A204.1 (cell line): Measurements from ENCODE around the gene COL16A1.
A peak's percentile ranks its signal among the peaks of the same experiment; 100 is the strongest.

ENCODE experiments used
- FAIRE-seq: peaks from 2 replicates; lab custom pipeline; 2012; peaks lifted over from hg19 to GRCh38; lab: Jason Lieb, UNC

The COL16A1 gene

GRCh38 chr1:31646259-31646960 is 57.4 kb downstream of the COL16A1 start:
- no peak for FAIRE-seq

- FAIRE-seq: no peak
Measured at GRCh38 chr1:31645274-31645568, 58.6 kb downstream of the COL16A1 start.

DNA sequence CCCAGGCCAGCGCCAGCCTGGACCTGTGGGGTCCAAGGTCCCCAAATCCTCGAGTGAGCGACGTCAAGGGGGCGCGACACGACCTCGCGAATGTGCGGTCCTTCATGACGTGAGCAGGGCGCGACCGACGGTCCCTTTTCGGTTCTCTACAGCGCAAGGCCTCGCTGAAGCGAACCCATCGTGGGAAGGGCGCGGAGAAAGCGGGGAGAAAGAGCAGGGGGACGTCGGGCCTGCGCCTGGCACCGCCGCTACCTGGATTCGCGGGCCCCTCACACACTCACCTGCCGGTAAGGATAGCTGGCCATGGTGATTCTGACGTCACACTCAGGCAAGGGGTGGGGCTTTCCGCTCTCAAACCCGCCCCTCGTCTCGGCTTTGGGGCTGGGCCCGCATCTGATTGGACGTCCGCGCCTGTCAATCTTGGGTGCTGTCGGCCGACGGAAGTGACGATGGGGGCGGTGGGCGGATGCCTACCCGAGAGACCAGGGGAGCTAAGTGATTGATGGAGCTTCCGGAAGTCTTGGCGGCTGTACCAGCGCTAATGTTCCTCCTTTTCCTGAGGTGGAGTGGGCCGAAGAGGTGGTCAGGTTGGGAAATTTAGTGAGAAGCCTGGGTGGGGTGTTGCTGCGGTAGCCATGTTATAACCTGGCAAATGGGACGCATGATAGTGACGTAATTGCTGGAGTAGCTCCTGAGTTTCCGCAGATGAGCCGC is 59.1 kb downstream of the COL16A1 start, which contains the start of gene PEF1:
PEF1 (minus strand) TSS at position 317 of the 714 bp plus-strand sequence; CDS start at position 305, 12 bp downstream.
- FAIRE-seq: peak; percentile 95

DNA sequence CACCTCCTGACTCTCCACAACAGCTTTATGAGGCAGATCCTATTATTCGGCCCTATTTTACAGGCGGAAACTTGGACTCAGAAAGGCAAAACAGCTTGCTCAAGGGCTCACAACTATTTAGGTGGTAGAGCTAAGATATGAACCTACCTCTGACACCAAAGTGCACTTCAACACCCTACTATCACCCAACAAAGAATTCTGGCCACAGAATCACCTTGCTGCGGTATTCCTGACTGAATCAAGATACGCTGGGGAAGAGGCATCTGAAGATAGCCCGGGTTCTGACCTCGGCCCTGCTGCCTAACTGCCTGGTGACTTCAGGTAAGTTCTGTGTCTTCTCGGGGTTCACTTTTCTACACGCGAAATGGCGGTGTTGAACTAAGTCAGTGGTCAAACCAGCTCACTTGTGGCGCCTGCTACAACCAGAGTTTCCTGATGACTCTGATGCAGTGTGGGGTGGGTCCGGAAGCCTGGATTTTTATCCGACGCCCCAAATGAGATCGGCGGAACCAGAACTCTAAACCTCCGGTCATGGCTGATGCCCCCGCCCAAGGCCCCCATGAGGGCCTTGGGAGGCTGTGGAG is 59.7 kb downstream of the COL16A1 start:
- no peak for FAIRE-seq

GRCh38 chr1:31642897-31643296 is 60.9 kb downstream of the COL16A1 start:
- FAIRE-seq: no peak

DNA sequence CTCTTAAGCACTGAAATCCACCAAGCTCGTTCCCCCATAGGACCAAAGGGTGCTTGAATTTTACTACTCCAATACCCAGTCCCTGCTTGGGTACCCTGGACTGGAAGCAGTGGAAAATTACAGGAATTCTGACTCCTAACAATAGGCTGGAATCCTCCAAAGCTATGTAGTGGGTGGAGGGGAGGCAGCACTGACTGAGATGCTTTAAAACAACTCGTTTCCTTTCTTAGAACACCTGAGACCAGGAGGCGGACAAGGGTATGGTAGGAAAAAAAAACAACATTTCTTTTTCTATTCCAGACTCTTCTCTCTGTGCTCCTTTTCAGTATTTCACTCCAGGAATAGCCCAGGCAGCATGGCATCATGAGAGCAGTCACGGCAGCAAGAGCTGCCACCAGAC is 61.5 kb downstream of the COL16A1 start:
- FAIRE-seq: no peak

- FAIRE-seq: no peak
Measured at GRCh38 chr1:31640964-31641363, 62.9 kb downstream of the COL16A1 start.

GRCh38 chr1:31640179-31640578 is 63.6 kb downstream of the COL16A1 start:
- no peak for FAIRE-seq

DNA sequence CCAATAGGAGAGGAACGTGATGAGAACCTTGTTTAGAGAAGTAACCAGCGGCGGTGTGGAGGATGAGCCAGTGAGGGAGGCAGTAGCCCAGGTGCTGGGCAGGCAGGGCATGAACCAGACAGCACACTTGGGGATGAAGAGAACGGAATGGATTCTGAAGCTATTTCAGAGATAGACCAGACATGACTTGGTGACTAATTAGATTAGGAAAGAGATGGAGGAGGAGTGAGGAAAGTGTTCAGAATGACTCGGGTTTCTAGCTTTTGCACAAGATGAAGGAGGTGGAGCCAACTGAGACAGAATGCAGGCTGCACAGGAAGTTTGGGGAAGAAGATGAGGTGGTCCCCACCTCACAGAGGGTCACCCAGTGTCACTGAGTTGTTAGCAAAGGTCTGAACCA is 64.3 kb downstream of the COL16A1 start:
- FAIRE-seq: no peak

GRCh38 chr1:31637915-31638673 is 65.7 kb downstream of the COL16A1 start:
- FAIRE-seq: no peak

GRCh38 chr1:31633117-31633516 is 70.7 kb downstream of the COL16A1 start:
- FAIRE-seq: no peak

- FAIRE-seq: no peak
Measured at GRCh38 chr1:31632649-31633048, 71.2 kb downstream of the COL16A1 start.

GRCh38 chr1:31628931-31629556 is 74.8 kb downstream of the COL16A1 start:
- FAIRE-seq: no peak

- no peak for FAIRE-seq
Measured at GRCh38 chr1:31627930-31628559, 75.8 kb downstream of the COL16A1 start.

DNA sequence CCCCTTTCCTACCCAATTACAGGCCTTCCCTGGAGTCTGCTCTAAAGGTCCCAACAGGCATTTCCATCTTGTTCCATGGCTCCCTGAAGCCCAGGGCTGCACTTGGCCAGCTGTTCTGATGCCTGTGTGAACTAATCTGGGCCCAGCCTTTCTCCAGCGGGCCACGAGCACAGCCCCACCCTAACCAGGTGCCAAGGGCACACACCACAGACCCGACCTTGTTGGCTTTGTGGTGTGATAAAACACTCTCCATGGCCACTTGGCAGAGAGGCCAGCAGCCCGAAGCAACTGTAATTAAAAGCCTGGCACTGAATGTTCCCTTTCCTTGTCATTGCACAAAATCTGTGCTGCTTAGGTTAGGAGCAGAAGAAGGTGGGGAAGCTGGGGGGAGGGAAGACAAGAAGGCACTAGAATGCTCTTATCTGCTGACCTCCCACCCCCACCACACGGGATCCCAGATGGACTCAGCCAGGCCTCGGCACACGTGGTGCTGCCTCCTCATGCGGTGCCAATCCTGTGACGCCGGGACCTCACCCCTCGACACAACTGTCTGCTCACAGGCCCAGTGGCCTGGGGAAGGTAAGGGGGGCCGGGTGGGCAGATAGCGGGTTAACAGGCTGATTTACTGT is 76.4 kb downstream of the COL16A1 start:
- no peak for FAIRE-seq

DNA sequence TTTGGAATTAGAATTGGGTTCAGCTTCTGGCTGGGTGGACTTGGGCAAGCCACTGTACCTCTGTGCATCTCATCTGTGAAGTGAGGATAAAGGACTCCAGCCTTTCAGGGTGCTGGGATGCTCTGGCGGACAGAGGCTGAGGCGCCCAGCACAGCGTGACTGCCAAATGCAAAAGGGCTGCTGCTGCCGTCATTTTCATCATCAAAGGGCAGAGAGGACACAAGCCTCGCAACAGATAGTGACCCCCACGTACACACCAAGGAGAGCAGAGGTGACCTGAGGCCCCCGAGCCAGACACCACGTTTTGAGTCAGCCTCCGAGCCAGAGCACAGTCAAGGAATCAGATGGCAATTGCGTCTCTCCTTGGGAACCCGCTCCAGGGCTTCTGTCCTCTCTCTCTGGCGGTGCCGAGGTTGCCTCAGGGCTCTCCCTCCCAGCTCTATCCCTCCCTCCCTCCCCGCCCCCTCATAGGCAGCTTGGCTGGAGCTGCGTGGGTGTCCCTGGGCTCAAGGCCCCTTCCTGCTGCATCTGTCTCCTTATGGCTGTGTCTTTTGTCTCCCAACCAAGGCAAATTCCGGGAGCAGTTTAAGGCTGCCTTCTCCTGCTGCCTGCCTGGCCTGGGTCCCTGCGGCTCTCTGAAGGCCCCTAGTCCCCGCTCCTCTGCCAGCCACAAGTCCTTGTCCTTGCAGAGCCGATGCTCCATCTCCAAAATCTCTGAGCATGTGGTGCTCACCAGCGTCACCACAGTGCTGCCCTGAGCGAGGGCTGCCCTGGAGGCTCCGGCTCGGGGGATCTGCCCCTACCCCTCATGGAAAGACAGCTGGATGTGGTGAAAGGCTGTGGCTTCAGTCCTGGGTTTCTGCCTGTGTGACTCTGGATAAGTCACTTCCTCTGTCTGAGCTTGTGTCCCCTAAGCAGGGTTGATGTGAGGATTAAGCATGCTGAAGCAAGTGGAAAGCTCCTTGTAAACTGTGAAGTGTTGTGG is 77.3 kb downstream of the COL16A1 start:
- FAIRE-seq: no peak

- no peak for FAIRE-seq
Measured at GRCh38 chr1:31625561-31626222, 78.1 kb downstream of the COL16A1 start.

- FAIRE-seq: no peak
Measured at GRCh38 chr1:31624731-31625514, 78.9 kb downstream of the COL16A1 start.

DNA sequence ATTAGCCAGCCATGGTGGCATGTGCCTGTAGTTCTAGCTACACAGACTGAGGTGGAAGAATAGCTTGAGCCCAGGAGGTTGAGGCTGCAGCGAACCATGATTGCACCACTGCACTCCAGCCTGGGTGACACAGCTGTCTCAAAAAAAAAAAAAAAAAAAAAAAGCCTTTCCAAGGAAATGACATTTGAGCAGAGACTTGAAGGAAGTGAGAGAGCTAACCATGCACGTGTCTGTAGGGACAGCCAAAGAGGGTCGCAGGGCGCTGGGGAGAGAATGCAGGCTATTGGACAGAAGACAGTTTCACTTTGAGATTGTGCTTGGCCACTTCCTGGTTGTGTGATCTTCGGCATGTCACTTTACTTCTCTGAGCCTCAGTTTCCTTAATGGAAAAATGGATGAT is 79.5 kb downstream of the COL16A1 start:
- no peak for FAIRE-seq
